ENCODE data around the gene ERGIC2. TPM values are rescaled to one million over a fixed set of nuclear protein-coding genes. Genes with fewer than 3 reads are reported as not detected.

ERGIC2 gene
- total and polyA plus RNA-seq, 4 donors = 39.5 to 70.5 (median 48.7) TPM

- TF ChIP-seq CTCF (IDR thresholded peaks at IDR 0.05; ENCODE audit: control extremely low read depth, extremely low read depth) = no peak
- DNase-seq = no peak
- WGBS, 2 donors = 95 to 99% methylated on average over 2 of the region's 2 CpGs
Observed at GRCh38 chr12:29306266-29306665, 74.7 kb downstream of the ERGIC2 start.

GRCh38 chr12:29304388-29304787, 76.6 kb downstream of the ERGIC2 start:
- Histone ChIP-seq H3K4me1 (ENCODE audit: control insufficient read depth in 5 of 5, insufficient read depth in 5 of 5, low read length in 5 of 5) (no peaks in the 10 kb centered on the region), H3K4me3 (no peak overlapping the region), H3K27ac (ENCODE audit: low read depth in 1 of 2, low read length in 1 of 2) (no peak overlapping the region), H3K36me3 (ENCODE audit: control insufficient read depth in 4 of 4, insufficient read depth in 4 of 4, low read length in 4 of 4) (peaks cover 0 to 5% (median 0%) of the 10 kb centered on the region in 4 donors), H3K9me3 (ENCODE audit: control insufficient read depth in 4 of 4, insufficient read depth in 3 of 4, low read length in 3 of 4) (no peaks in the 10 kb centered on the region), H3K9ac (ENCODE audit: insufficient read depth in 1 of 2, low read length in 2 of 2) (no peak overlapping the region), H3K27me3 (ENCODE audit: control insufficient read depth in 3 of 3, insufficient read depth in 3 of 3, low read length in 2 of 3) (no peaks in the 10 kb centered on the region)
- no peak for TF ChIP-seq CTCF (IDR thresholded peaks at IDR 0.05; ENCODE audit: control extremely low read depth, extremely low read depth)
- DNase-seq (no peak), ATAC-seq (ENCODE audit: insufficient read depth, low FRiP score) (no peak)

More at GRCh38 chr12:29306266-29306665, 74.7 kb downstream of the ERGIC2 start:
- H3K27me3 ChIP-seq (ENCODE audit: control insufficient read depth in 3 of 3, insufficient read depth in 3 of 3, low read length in 2 of 3) = no peaks in the 10 kb centered on the region
- no peak for ATAC-seq (ENCODE audit: insufficient read depth, low FRiP score)
- no peak overlapping the region for H3K9ac ChIP-seq (ENCODE audit: insufficient read depth in 1 of 2, low read length in 2 of 2)
- H3K4me3 ChIP-seq = no peak overlapping the region
- H3K27ac ChIP-seq (ENCODE audit: low read depth in 1 of 2, low read length in 1 of 2) = no peak overlapping the region
- H3K4me1 ChIP-seq (ENCODE audit: control insufficient read depth in 5 of 5, insufficient read depth in 5 of 5, low read length in 5 of 5) = no peaks in the 10 kb centered on the region
- no peaks in the 10 kb centered on the region for H3K9me3 ChIP-seq (ENCODE audit: control insufficient read depth in 4 of 4, insufficient read depth in 3 of 4, low read length in 3 of 4)
- peaks cover 0 to 3% (median under 1%) of the 10 kb centered on the region in 4 donors for H3K36me3 ChIP-seq (ENCODE audit: control insufficient read depth in 4 of 4, insufficient read depth in 4 of 4, low read length in 4 of 4)

- ATAC-seq (ENCODE audit: insufficient read depth, low FRiP score) = no peak
- 98% methylated on average over 3 of the region's 3 CpGs for WGBS, 2 donors
Observed at GRCh38 chr12:29301114-29301513, 79.9 kb downstream of the ERGIC2 start.

More at GRCh38 chr12:29301114-29301513, 79.9 kb downstream of the ERGIC2 start:
- TF ChIP-seq CTCF (IDR thresholded peaks at IDR 0.05; ENCODE audit: control extremely low read depth, extremely low read depth) = no peak
- peaks cover 0 to 10% (median 0%) of the 10 kb centered on the region in 4 donors for H3K36me3 ChIP-seq (ENCODE audit: control insufficient read depth in 4 of 4, insufficient read depth in 4 of 4, low read length in 4 of 4)
- no peaks in the 10 kb centered on the region for H3K27me3 ChIP-seq (ENCODE audit: control insufficient read depth in 3 of 3, insufficient read depth in 3 of 3, low read length in 2 of 3)
- DNase-seq = no peak
- H3K4me3 ChIP-seq = no peak overlapping the region
- no peak overlapping the region for H3K27ac ChIP-seq (ENCODE audit: low read depth in 1 of 2, low read length in 1 of 2)
- H3K9me3 ChIP-seq (ENCODE audit: control insufficient read depth in 4 of 4, insufficient read depth in 3 of 4, low read length in 3 of 4) = no peaks in the 10 kb centered on the region
- no peak overlapping the region for H3K9ac ChIP-seq (ENCODE audit: insufficient read depth in 1 of 2, low read length in 2 of 2)
- H3K4me1 ChIP-seq (ENCODE audit: control insufficient read depth in 5 of 5, insufficient read depth in 5 of 5, low read length in 5 of 5) = no peaks in the 10 kb centered on the region
